K562 (cell line): Measurements from ENCODE around the gene SOX11. TPM values are rescaled to one million over a fixed set of nuclear protein-coding genes. Genes with fewer than 3 reads are reported as not detected.

Experiments
- ATAC-seq: fragments of 200-7000 bp; cut with Tn5 transposase; 3 replicates; pipeline ENCODE4 v1.9.1; 2020; ENCODE audit warnings: moderate library complexity
- BruUV-seq: library from RNA; stranded (reverse); fragments of 400-500 nt; replicated peaks from 2 replicates; lab custom pipeline; 2021; lab: Mats Ljungman, UMichigan
- CTCF ChIA-PET: fragments of 300-600 bp; formaldehyde crosslinking; extraction: SDS; loops from one replicate; lab custom pipeline; 2021; ENCODE audit warnings: low intra/inter-chr PET ratio; lab: Yijun Ruan, JAX
- POLR2A ChIA-PET: fragments of 300-600, 350-650 bp; sonication (Branson Sonifier 250); formaldehyde crosslinking; extraction: SDS; loops from one replicate; lab custom pipeline; 2021; ENCODE audit warnings: antibody characterized with exemption, inconsistent platforms; lab: Yijun Ruan, JAX
- DNase-seq, 4 experiments: peaks; one replicate each; pipeline versions ENCODE4 v3.0.0 to v3.0.0-alpha.2; 2011 to 2018; ENCODE audit warnings: low spot score in 3 of 4, mixed read lengths in 3 of 4; ENCODE audit errors: extremely low read depth in 1 of 4
- FAIRE-seq: peaks from 2 replicates; lab custom pipeline; 2011; peaks lifted over from hg19 to GRCh38; lab: Jason Lieb, UNC
- H2AFZ ChIP-seq: 2 replicates; pipeline ENCODE4 v1.6.0; 2011; ENCODE audit warnings: low read depth, low read length, control low read depth, inconsistent platforms
- H3K27ac ChIP-seq: fragments of 200-600 bp; 3 replicates; pipeline ENCODE4 v1.8.0; 2011; ENCODE audit warnings: low read depth, mild to moderate bottlenecking, control low read depth, inconsistent platforms, low read length, moderate library complexity, mixed read lengths; ENCODE audit errors: extremely low read depth
- H3K27me3 ChIP-seq, 2 experiments: fragments of 300-600 bp in 1 of 2; 2 replicates in 1 of 2; 3 replicates in 1 of 2; pipeline versions ENCODE4 v1.6.0 to v1.8.0; 2011; ENCODE audit warnings: inconsistent platforms in 2 of 2, low read length in 2 of 2, mild to moderate bottlenecking in 1 of 2, mixed read lengths in 1 of 2, moderate library complexity in 1 of 2; ENCODE audit not compliant: control insufficient read depth in 2 of 2, insufficient read depth in 2 of 2
- H3K36me3 ChIP-seq: fragments of 300-600 bp; 3 replicates; pipeline ENCODE4 v1.8.0; 2011; ENCODE audit warnings: mild to moderate bottlenecking, low read length, inconsistent platforms; ENCODE audit not compliant: control insufficient read depth, insufficient read depth
- H3K4me1 ChIP-seq, 2 experiments: fragments of 200-600 bp in 1 of 2; replicated peaks in 1 of 2; 2 replicates in 1 of 2; 3 replicates in 1 of 2; pipeline versions ENCODE4 v1.5.1 to v1.8.0; 2011; ENCODE audit warnings: inconsistent platforms in 2 of 2, low read length in 2 of 2, mild to moderate bottlenecking in 1 of 2, mixed read lengths in 1 of 2, moderate library complexity in 1 of 2; ENCODE audit not compliant: control insufficient read depth in 2 of 2, insufficient read depth in 2 of 2
- H3K4me2 ChIP-seq: 2 replicates; pipeline ENCODE4 v1.6.1; 2011; ENCODE audit warnings: low read length, control low read depth, inconsistent platforms, mixed read lengths; ENCODE audit not compliant: insufficient read depth
- H3K4me3 ChIP-seq: fragments of 200-600 bp; sonication (generic), shearing (Covaris generic); 2 replicates; pipeline ENCODE4 v1.5.1; 2016; ENCODE audit warnings: control low read depth, inconsistent platforms
- H3K79me2 ChIP-seq: fragments of 200-600 bp; 3 replicates; pipeline ENCODE4 v1.8.0; 2011; ENCODE audit warnings: low read length, inconsistent platforms; ENCODE audit not compliant: control insufficient read depth, insufficient read depth
- H3K9ac ChIP-seq, 2 experiments: 2 replicates each; pipeline versions ENCODE4 v1.6.0 to v1.6.1; 2011; ENCODE audit warnings: low read depth in 2 of 2, low read length in 2 of 2, control low read depth in 1 of 2, inconsistent platforms in 1 of 2, mild to moderate bottlenecking in 1 of 2, mixed read lengths in 1 of 2; ENCODE audit not compliant: insufficient read depth in 1 of 2
- H3K9me1 ChIP-seq: one replicate; pipeline ENCODE4 v1.6.0; 2011; ENCODE audit warnings: inconsistent platforms, mild to moderate bottlenecking, low read length, moderate library complexity; ENCODE audit not compliant: control insufficient read depth, insufficient read depth
- H3K9me3 ChIP-seq: replicated peaks from 2 replicates; pipeline ENCODE4 v1.5.1; 2011; ENCODE audit warnings: low read depth, low read length, inconsistent platforms; ENCODE audit not compliant: control insufficient read depth, insufficient read depth
- H4K20me1 ChIP-seq: replicated peaks from 2 replicates; pipeline ENCODE4 v1.6.1; 2011; ENCODE audit warnings: low read length, inconsistent platforms, mixed read lengths; ENCODE audit not compliant: control insufficient read depth, insufficient read depth
- CSDE1 ChIP-seq, 2 experiments: fragments of 450-650 bp; IDR thresholded peaks; 2 replicates each; pipeline ENCODE4 v1.6.1; 2016; ENCODE audit warnings: mild to moderate bottlenecking in 1 of 2
- MAFG ChIP-seq: fragments of 450-650 bp; conservative IDR thresholded peaks from 2 replicates; pipeline ENCODE4 v1.6.1; 2016; ENCODE audit warnings: missing genetic modification characterization, missing compliant biosample characterization
- NCOR1 ChIP-seq: fragments of 450-650 bp; IDR thresholded peaks from 2 replicates; pipeline ENCODE4 v1.6.1; 2016; ENCODE audit warnings: mild to moderate bottlenecking, moderate library complexity
- NFIX ChIP-seq: fragments of 250-450 bp; sonication (Bioruptor Pico); IDR thresholded peaks from 2 replicates; pipeline ENCODE4 v1.4.0; 2020; ENCODE audit warnings: low read depth, mild to moderate bottlenecking, moderate library complexity
- RFX5 ChIP-seq: IDR thresholded peaks from 2 replicates; pipeline ENCODE4 v1.6.1; 2011; ENCODE audit warnings: low read depth, mild to moderate bottlenecking, improper control_type of control experiment, low read length
- SIRT6 ChIP-seq: IDR thresholded peaks from one replicate; pipeline ENCODE4 v1.6.1; 2012; ENCODE audit warnings: low read depth, mild to moderate bottlenecking, control low read depth, inconsistent platforms, low read length, moderate library complexity
- ZNF764 ChIP-seq: fragments of 250-450 bp; sonication (Bioruptor Pico); IDR thresholded peaks from 2 replicates; pipeline ENCODE4 v1.4.0; 2020; ENCODE audit warnings: low read depth, mild to moderate bottlenecking, moderate library complexity
- WGBS: fragments of 100-300 bp; shearing (Covaris generic); methylation state at CpG from one replicate; pipeline ENCODE4 v1.1.6; 2016; ENCODE audit warnings: low coverage, mixed read lengths; ENCODE audit not compliant: insufficient coverage; ENCODE audit errors: missing lambda C conversion rate; 5-methylcytosine and 5-hydroxymethylcytosine counted together
- in situ Hi-C: fragments of 300-500 bp; cut with MboI; formaldehyde crosslinking; loops from 4 replicates; pipeline ENCODE4 v1.15.0; 2018; ENCODE audit warnings: inconsistent platforms, mixed read lengths
- intact Hi-C: fragments of 100-400 bp; cut with micrococcal nuclease; formaldehyde crosslinking; loops from 2 replicates; pipeline ENCODE4 v1.14.2; 2022
- polyA plus RNA-seq, 8 experiments: library from polyadenylated mRNA; depleted of rRNA in 4 of 8; stranded (reverse) in 5 of 8; unstranded in 3 of 8; fragments of >200 nt; fragmentation: Nextera tagmentation in 2 of 8; fragmentation: Illumina TruSeq in 1 of 8; extraction: Ambion mirVana in 2 of 8; extraction: Trizol in 1 of 8; gene quantifications; 2 replicates each; pipeline versions ENCODE4 v1.2.1 to v1.2.3, GENCODE V29; 2011 to 2014; ENCODE audit warnings: inconsistent platforms in 1 of 8, missing spikeins in 1 of 8
- total RNA-seq, 7 experiments: library from RNA; depleted of rRNA in 6 of 7; stranded (reverse); fragments of >200 nt in 6 of 7; fragmentation: Illumina TruSeq in 2 of 7; extraction: Trizol in 2 of 7; gene quantifications; 2 replicates each; pipeline versions ENCODE4 v1.2.1 to v1.2.3, GENCODE V29; 2011 to 2021; ENCODE audit warnings: low replicate concordance in 1 of 7
- TF ChIP-seq, protein P1 (sequence below): IDR thresholded peaks from 3 replicates; pipeline ENCODE4 v1.6.1; 2011; ENCODE audit warnings: borderline replicate concordance, mild to moderate bottlenecking, moderate library complexity; ENCODE audit not compliant: insufficient read length; ENCODE audit errors: extremely low read depth

SOX11 gene
- total and polyA plus RNA-seq, 9 of the 15 experiments (the other 6 are each of a cell fraction or from before 2014, with no cell fraction given) = 0.02 TPM; not detected in 8

DNA sequence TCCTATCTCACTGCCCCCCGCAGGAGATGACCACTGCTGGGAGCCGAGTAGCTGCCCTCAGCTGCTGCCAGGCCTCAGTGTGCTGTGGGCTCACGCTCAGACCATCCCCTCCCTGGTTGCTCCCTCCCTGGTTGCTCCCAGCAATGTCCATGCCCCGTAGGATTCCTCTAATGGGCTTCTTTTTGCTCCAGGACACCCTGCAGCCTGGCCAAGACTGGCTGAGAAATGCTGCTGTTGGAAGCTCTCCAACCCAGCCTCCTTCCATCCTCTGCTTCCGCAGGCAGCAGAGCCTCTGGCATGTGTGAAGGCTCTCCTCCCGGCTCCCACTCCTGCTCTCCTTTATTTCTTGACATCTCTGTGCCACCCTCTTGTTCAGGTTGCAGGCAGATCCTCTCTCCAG, 48.6 kb downstream of the SOX11 start:
- FAIRE-seq = no peak
- intact Hi-C loops = no loop called here
- TF ChIP-seq ZNF764 (CRISPR knock-in tag) (no peak), MAFG (tag) (no peak), SIRT6 (no peak), NFIX (CRISPR knock-in tag) (no peak), NCOR1 (no peak), CSDE1 (IDR thresholded peaks at IDR 0.05) (no peak), RFX5 (no peak)
- TF ChIP-seq, protein P1, sequence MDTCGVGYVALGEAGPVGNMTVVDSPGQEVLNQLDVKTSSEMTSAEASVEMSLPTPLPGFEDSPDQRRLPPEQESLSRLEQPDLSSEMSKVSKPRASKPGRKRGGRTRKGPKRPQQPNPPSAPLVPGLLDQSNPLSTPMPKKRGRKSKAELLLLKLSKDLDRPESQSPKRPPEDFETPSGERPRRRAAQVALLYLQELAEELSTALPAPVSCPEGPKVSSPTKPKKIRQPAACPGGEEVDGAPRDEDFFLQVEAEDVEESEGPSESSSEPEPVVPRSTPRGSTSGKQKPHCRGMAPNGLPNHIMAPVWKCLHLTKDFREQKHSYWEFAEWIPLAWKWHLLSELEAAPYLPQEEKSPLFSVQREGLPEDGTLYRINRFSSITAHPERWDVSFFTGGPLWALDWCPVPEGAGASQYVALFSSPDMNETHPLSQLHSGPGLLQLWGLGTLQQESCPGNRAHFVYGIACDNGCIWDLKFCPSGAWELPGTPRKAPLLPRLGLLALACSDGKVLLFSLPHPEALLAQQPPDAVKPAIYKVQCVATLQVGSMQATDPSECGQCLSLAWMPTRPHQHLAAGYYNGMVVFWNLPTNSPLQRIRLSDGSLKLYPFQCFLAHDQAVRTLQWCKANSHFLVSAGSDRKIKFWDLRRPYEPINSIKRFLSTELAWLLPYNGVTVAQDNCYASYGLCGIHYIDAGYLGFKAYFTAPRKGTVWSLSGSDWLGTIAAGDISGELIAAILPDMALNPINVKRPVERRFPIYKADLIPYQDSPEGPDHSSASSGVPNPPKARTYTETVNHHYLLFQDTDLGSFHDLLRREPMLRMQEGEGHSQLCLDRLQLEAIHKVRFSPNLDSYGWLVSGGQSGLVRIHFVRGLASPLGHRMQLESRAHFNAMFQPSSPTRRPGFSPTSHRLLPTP = no peak
- H3K79me2 ChIP-seq = no peaks in the 10 kb centered on the region
- H3K9me3 ChIP-seq = 0 out of 2 replicates have a peak, but pooled peaks cover 2% of the 10 kb centered on the region
- no peak overlapping the region for H3K4me2 ChIP-seq
- H3K27me3 ChIP-seq = no peaks in the 10 kb centered on the region
- H3K36me3 ChIP-seq = no peaks in the 10 kb centered on the region
- ATAC-seq = no peak
- DNase-seq = no peak
- no TSS peak for BruUV-seq
- no peaks in the 10 kb centered on the region for H3K4me1 ChIP-seq
- no peak overlapping the region for H3K4me3 ChIP-seq
- no peaks in the 10 kb centered on the region for H4K20me1 ChIP-seq
- POLR2A ChIA-PET = no interaction called here
- WGBS = 4% methylated on average over 3 of the region's 6 CpGs
- in situ Hi-C loops = no loop called here
- H2AFZ ChIP-seq = no peak overlapping the region
- H3K27ac ChIP-seq = no peak overlapping the region
- no peaks in the 10 kb centered on the region for H3K9me1 ChIP-seq
- H3K9ac ChIP-seq = no peak overlapping the region
- CTCF ChIA-PET = no interaction called here
